Neural progenitor cell (in vitro differentiated cells): ENCODE measurements around the gene TRAF7. TPM values are rescaled to one million over a fixed set of nuclear protein-coding genes. Genes with fewer than 3 reads are reported as not detected.

Source experiments
- DNase-seq: peaks from one replicate; pipeline ENCODE4 v3.0.0-alpha.2; 2016; ENCODE audit warnings: low spot score
- H2AFZ ChIP-seq: fragments of 200-600 bp; sonication (generic); replicated peaks from 2 replicates; pipeline ENCODE4 v1.6.1; 2016; ENCODE audit warnings: antibody characterized with exemption
- H3F3A ChIP-seq: fragments of 200-600 bp; sonication (generic); 2 replicates; pipeline ENCODE4 v1.6.1; 2016; ENCODE audit warnings: antibody characterized with exemption, low read depth
- H3K27ac ChIP-seq: fragments of 200-600 bp; sonication (generic); 2 replicates; pipeline ENCODE4 v1.5.1; 2016; ENCODE audit warnings: mild to moderate bottlenecking
- H3K27me3 ChIP-seq: fragments of 200-600 bp; sonication (generic); 2 replicates; pipeline ENCODE4 v1.6.1; 2016; ENCODE audit warnings: mild to moderate bottlenecking, moderate library complexity
- H3K36me3 ChIP-seq: fragments of 200-600 bp; sonication (generic); 2 replicates; pipeline ENCODE4 v1.5.1; 2016
- H3K4me1 ChIP-seq: fragments of 200-600 bp; sonication (generic); 2 replicates; pipeline ENCODE4 v1.6.1; 2016; ENCODE audit warnings: mixed run types
- H3K4me2 ChIP-seq: fragments of 200-600 bp; sonication (generic); 2 replicates; pipeline ENCODE4 v1.6.1; 2016
- H3K4me3 ChIP-seq: fragments of 200-600 bp; sonication (generic); 2 replicates; pipeline ENCODE4 v1.5.1; 2016
- H3K79me2 ChIP-seq: fragments of 200-600 bp; sonication (generic); 2 replicates; pipeline ENCODE4 v1.6.1; 2016; ENCODE audit warnings: low read depth
- H3K9ac ChIP-seq: fragments of 200-600 bp; sonication (generic); 2 replicates; pipeline ENCODE4 v1.6.1; 2016
- H3K9me3 ChIP-seq: fragments of 200-600 bp; sonication (generic); 2 replicates; pipeline ENCODE4 v1.5.1; 2016; ENCODE audit warnings: low read depth
- H4K20me1 ChIP-seq: fragments of 200-600 bp; sonication (generic); 2 replicates; pipeline ENCODE4 v1.6.1; 2016; ENCODE audit warnings: low read depth
- H3K27ac Mint-ChIP-seq: 3 replicates; pipeline ENCODE4 v1.8.0; 2021; ENCODE audit warnings: mixed read lengths
- H3K27me3 Mint-ChIP-seq: 2 replicates; pipeline ENCODE4 v1.8.0; 2022; ENCODE audit warnings: low read depth, mild to moderate bottlenecking, inconsistent platforms, moderate library complexity, mixed read lengths; ENCODE audit not compliant: insufficient read depth
- H3K36me3 Mint-ChIP-seq: 3 replicates; pipeline ENCODE4 v1.8.0; 2021; ENCODE audit warnings: mixed read lengths
- H3K4me1 Mint-ChIP-seq: 3 replicates; pipeline ENCODE4 v1.8.0; 2021; ENCODE audit warnings: mixed read lengths
- H3K4me3 Mint-ChIP-seq: 3 replicates; pipeline ENCODE4 v1.8.0; 2021; ENCODE audit warnings: mild to moderate bottlenecking, moderate library complexity, mixed read lengths
- H3K9me3 Mint-ChIP-seq: 3 replicates; pipeline ENCODE4 v1.8.0; 2020; ENCODE audit warnings: mixed read lengths
- EZH2 ChIP-seq: fragments of 200-600 bp; sonication (generic); IDR thresholded peaks from 2 replicates; pipeline ENCODE4 v1.6.1; 2017; ENCODE audit warnings: antibody characterized with exemption, mild to moderate bottlenecking, moderate library complexity
- EZH2phosphoT487 ChIP-seq: fragments of 200-600 bp; sonication (generic); IDR thresholded peaks from 2 replicates; pipeline ENCODE4 v1.6.1; 2017; ENCODE audit warnings: antibody characterized with exemption
- total RNA-seq: library from RNA; depleted of rRNA; stranded (reverse); fragments of >200 nt; gene quantifications from 2 replicates; pipeline ENCODE4 v1.2.3, GENCODE V29; 2015; ENCODE audit warnings: low replicate concordance
- TF ChIP-seq, protein P1 (sequence below): fragments of 200-600 bp; sonication (generic); IDR thresholded peaks from 2 replicates; pipeline ENCODE4 v1.5.1; 2017; ENCODE audit warnings: antibody characterized with exemption, mild to moderate bottlenecking

Gene TRAF7
- total RNA-seq, 1 donor from 2014 or later = 24.1 TPM

DNA sequence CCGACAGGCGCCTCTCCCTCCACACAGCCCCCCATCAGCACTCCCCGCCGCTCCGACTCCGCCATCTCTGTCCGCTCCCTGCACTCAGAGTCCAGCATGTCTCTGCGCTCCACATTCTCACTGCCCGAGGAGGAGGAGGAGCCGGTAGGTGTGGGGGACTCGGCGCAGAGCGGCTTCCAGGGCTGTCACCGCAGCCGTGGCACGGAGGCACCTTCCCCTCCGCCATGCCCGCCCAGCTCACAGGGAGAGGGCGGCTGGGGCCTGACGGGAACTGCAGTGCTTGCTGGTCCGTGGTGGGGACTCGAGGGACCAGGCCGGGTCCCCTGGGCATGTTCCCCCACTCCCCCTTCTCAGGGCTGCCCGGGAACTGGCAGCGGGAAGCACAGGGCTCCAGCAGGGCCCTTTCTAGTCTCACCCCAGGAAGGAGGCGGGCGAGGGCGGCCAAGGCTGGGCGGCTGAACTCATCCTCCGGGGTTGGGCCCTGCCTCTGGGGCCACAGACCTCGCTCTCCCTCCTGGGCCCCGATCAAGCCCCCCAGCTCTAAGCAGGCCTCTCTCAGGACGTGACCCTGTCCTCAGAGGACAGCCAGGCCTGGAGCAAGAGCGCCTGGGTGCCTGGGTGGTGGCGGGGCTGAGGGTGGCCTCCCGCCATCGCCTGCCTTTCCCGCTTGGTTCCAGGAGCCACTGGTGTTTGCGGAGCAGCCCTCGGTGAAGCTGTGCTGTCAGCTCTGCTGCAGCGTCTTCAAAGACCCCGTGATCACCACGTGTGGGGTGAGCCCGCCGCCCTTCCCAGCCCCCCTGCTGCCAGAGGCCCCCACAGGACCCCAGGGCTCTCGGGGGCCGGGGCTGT lies 15.2 kb downstream of the TRAF7 start:
- TF ChIP-seq, protein P1, sequence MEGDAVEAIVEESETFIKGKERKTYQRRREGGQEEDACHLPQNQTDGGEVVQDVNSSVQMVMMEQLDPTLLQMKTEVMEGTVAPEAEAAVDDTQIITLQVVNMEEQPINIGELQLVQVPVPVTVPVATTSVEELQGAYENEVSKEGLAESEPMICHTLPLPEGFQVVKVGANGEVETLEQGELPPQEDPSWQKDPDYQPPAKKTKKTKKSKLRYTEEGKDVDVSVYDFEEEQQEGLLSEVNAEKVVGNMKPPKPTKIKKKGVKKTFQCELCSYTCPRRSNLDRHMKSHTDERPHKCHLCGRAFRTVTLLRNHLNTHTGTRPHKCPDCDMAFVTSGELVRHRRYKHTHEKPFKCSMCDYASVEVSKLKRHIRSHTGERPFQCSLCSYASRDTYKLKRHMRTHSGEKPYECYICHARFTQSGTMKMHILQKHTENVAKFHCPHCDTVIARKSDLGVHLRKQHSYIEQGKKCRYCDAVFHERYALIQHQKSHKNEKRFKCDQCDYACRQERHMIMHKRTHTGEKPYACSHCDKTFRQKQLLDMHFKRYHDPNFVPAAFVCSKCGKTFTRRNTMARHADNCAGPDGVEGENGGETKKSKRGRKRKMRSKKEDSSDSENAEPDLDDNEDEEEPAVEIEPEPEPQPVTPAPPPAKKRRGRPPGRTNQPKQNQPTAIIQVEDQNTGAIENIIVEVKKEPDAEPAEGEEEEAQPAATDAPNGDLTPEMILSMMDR = no peak
- TF ChIP-seq EZH2 (no peak), EZH2phosphoT487 (no peak)
- Histone ChIP-seq H3K4me2 (no peak overlapping the region), H3K79me2 (no peaks in the 10 kb centered on the region), H3K4me1 (no peaks in the 10 kb centered on the region), H3K9ac (no peak overlapping the region), H3K27ac (no peak overlapping the region), H4K20me1 (no peaks in the 10 kb centered on the region), H3K9me3 (no peaks in the 10 kb centered on the region), H3K36me3 (no peaks in the 10 kb centered on the region), H3K4me3 (no peak overlapping the region), H3F3A (no peaks in the 10 kb centered on the region), H3K27me3 (no peaks in the 10 kb centered on the region), H2AFZ (no peak overlapping the region)
- Mint-ChIP-seq H3K27me3 (no peaks in the 10 kb centered on the region), H3K4me1 (no peaks in the 10 kb centered on the region), H3K36me3 (peaks cover 2% of the 10 kb centered on the region), H3K4me3 (no peak overlapping the region), H3K27ac (no peak overlapping the region), H3K9me3 (no peaks in the 10 kb centered on the region)
- no peak for DNase-seq

DNA sequence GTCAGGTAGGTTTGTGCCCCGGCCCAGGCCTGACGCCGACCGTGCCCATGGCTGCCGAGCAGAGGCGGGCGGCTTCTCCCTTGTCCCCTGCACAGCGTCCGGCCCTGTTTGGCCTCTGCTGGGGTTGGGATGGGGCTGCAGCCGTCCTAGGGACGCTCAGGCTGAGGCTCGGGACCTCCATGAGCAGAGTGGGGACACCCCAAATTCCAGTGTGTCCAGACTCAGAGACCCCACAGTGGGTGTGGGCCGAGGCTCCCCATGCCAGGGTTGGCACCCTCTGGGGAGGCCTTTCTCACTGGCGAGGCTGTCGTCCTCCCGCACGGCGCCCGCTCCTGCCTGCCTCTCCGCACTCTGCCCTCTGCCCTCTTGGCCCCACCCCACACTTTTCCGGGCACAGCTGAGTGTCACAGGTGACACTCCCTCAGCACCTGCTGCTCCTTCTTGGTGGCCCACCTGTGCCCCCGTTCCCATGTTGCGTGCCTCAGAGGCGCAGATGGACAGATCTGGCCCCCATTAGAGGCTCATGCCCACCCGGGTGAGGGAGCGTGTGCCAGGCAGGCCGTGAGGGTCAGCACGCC lies 16.1 kb downstream of the TRAF7 start:
- Histone ChIP-seq H3K4me3 (no peak overlapping the region), H3K79me2 (no peaks in the 10 kb centered on the region), H3K27ac (no peak overlapping the region), H4K20me1 (no peaks in the 10 kb centered on the region), H3K4me1 (no peaks in the 10 kb centered on the region), H2AFZ (no peak overlapping the region), H3K36me3 (no peaks in the 10 kb centered on the region), H3K9ac (no peak overlapping the region), H3K9me3 (no peaks in the 10 kb centered on the region), H3F3A (no peaks in the 10 kb centered on the region), H3K4me2 (no peak overlapping the region), H3K27me3 (no peaks in the 10 kb centered on the region)
- no peaks in the 10 kb centered on the region for H3K4me1 Mint-ChIP-seq
- peaks cover 2% of the 10 kb centered on the region for H3K36me3 Mint-ChIP-seq
- no peaks in the 10 kb centered on the region for H3K9me3 Mint-ChIP-seq
- no peak for DNase-seq
- H3K4me3 Mint-ChIP-seq = no peak overlapping the region
- no peak overlapping the region for H3K27ac Mint-ChIP-seq
- peaks cover 2% of the 10 kb centered on the region for H3K27me3 Mint-ChIP-seq
- no peak for TF ChIP-seq EZH2
- TF ChIP-seq EZH2phosphoT487 = no peak
- TF ChIP-seq, protein P1 = no peak

DNA sequence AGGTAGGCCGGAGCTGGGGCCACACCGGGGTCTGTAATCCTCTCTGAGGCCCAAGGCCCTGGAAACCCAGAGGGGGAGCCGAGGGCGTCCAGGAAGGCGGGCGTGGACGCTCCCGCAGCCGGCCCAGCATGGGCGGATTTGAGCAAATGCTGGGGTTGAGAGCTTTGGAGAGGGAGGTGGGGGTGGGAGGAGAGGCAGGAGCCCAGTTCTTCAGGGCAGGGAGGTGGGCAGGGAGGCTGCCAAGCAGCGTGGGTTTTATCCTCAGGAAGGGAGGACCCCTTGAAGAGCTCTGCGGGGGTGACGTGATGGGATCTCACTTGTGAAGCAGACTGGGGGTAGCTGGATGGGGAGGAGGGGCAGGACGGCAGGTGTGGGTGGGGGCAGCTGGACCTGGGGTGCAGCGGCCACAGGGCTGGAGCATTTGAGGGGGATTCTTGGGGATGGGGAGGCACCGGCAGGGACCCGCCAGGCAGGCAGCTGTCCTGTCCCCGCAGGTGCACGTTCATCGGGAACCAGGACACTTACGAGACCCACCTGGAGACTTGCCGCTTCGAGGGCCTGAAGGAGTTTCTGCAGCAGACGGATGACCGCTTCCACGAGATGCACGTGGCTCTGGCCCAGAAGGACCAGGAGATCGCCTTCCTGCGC lies 17.2 kb downstream of the TRAF7 start:
- no peak for DNase-seq
- Mint-ChIP-seq H3K4me1 (no peaks in the 10 kb centered on the region), H3K4me3 (no peak overlapping the region), H3K9me3 (no peaks in the 10 kb centered on the region), H3K36me3 (peaks cover 2% of the 10 kb centered on the region), H3K27me3 (peaks cover 2% of the 10 kb centered on the region), H3K27ac (no peak overlapping the region)
- H3K4me1 ChIP-seq = no peaks in the 10 kb centered on the region
- no peak overlapping the region for H3K9ac ChIP-seq
- TF ChIP-seq EZH2 (no peak), EZH2phosphoT487 (no peak)
- TF ChIP-seq, protein P1 = no peak
- no peaks in the 10 kb centered on the region for H3K79me2 ChIP-seq
- H3K9me3 ChIP-seq = no peaks in the 10 kb centered on the region
- H3K27ac ChIP-seq = no peak overlapping the region
- no peaks in the 10 kb centered on the region for H3K36me3 ChIP-seq
- H3K27me3 ChIP-seq = no peaks in the 10 kb centered on the region
- H4K20me1 ChIP-seq = no peaks in the 10 kb centered on the region
- peaks cover 4% of the 10 kb centered on the region for H3F3A ChIP-seq
- no peak overlapping the region for H3K4me3 ChIP-seq
- H2AFZ ChIP-seq = no peak overlapping the region
- no peak overlapping the region for H3K4me2 ChIP-seq
